H1 (cell line): Measurements from ENCODE around the gene PARS2. TPM values are rescaled to one million over a fixed set of nuclear protein-coding genes. Genes with fewer than 3 reads are reported as not detected.
A peak's percentile ranks its signal among the peaks of the same experiment; 100 is the strongest.

Experiments
- CTCF ChIA-PET: fragments of 300-600 bp; sonication (Branson Sonifier 250); formaldehyde crosslinking; loops from one replicate; lab custom pipeline; 2021; ENCODE audit not compliant: partially characterized antibody; lab: Charles Lee
- POLR2A ChIA-PET: fragments of 300-600 bp; sonication (Branson Sonifier 250); formaldehyde crosslinking; loops from one replicate; lab custom pipeline; 2021; ENCODE audit warnings: inconsistent platforms; ENCODE audit not compliant: partially characterized antibody; lab: Charles Lee
- DNase-seq, 2 experiments: peaks; one replicate each; pipeline versions ENCODE4 v3.0.0 to v3.0.0-alpha.2; 2010 to 2022; ENCODE audit warnings: low spot score in 2 of 2, low read depth in 1 of 2, mixed read lengths in 1 of 2
- FAIRE-seq: peaks from 2 replicates; lab custom pipeline; 2011; peaks lifted over from hg19 to GRCh38; lab: Jason Lieb, UNC
- H2AFZ ChIP-seq: 2 replicates; pipeline ENCODE4 v1.8.1; 2012; ENCODE audit warnings: low read length, inconsistent platforms
- H2AK5ac ChIP-seq: 2 replicates; pipeline ENCODE4 v1.6.1; 2013; ENCODE audit warnings: low read depth, low read length
- H2BK120ac ChIP-seq: replicated peaks from 2 replicates; pipeline ENCODE3; 2013; ENCODE audit warnings: low read depth, low read length, inconsistent platforms
- H2BK12ac ChIP-seq: 2 replicates; pipeline ENCODE4 v1.6.1; 2013; ENCODE audit warnings: low read depth, low read length
- H2BK15ac ChIP-seq: 2 replicates; pipeline ENCODE4 v1.6.1; 2013; ENCODE audit warnings: low read length
- H2BK20ac ChIP-seq: 2 replicates; pipeline ENCODE4 v1.6.1; 2013; ENCODE audit warnings: low read length
- H2BK5ac ChIP-seq: 2 replicates; pipeline ENCODE4 v1.6.1; 2013; ENCODE audit warnings: low read depth, low read length
- H3K14ac ChIP-seq: 2 replicates; pipeline ENCODE4 v1.6.1; 2013; ENCODE audit warnings: inconsistent platforms; ENCODE audit not compliant: insufficient read length
- H3K18ac ChIP-seq: 2 replicates; pipeline ENCODE4 v1.6.1; 2013; ENCODE audit warnings: low read length; ENCODE audit errors: extremely low read depth
- H3K23ac ChIP-seq: 2 replicates; pipeline ENCODE4 v1.6.1; 2013; ENCODE audit warnings: inconsistent platforms; ENCODE audit not compliant: insufficient read length
- H3K23me2 ChIP-seq: 2 replicates; pipeline ENCODE4 v1.6.1; 2013; ENCODE audit warnings: low read depth, low read length
- H3K27ac ChIP-seq: 2 replicates; pipeline ENCODE4 v1.6.1; 2011; ENCODE audit warnings: low read depth, low read length, inconsistent platforms
- H3K27me3 ChIP-seq, 4 experiments: replicated peaks in 1 of 4; 1 replicate in 1 of 4; 2 replicates in 3 of 4; pipeline versions ENCODE4 v1.6.1 to v1.8.1; 2011 to 2013; ENCODE audit warnings: low read length in 3 of 4, mild to moderate bottlenecking in 3 of 4, inconsistent platforms in 2 of 4, mixed read lengths in 2 of 4, moderate library complexity in 1 of 4; ENCODE audit not compliant: control insufficient read depth in 3 of 4, insufficient read depth in 3 of 4; ENCODE audit errors: extremely low read depth in 1 of 4
- H3K36me3 ChIP-seq, 4 experiments: 2 replicates each; pipeline versions ENCODE4 v1.6.1 to v1.8.1; 2011 to 2013; ENCODE audit warnings: mild to moderate bottlenecking in 4 of 4, low read length in 3 of 4, moderate library complexity in 2 of 4, control low read depth in 1 of 4, inconsistent platforms in 1 of 4; ENCODE audit not compliant: insufficient read depth in 4 of 4, control insufficient read depth in 2 of 4
- H3K4ac ChIP-seq: replicated peaks from 2 replicates; pipeline ENCODE3; 2013; ENCODE audit warnings: low read length, low read depth, mixed read lengths, inconsistent platforms; ENCODE audit not compliant: insufficient read length
- H3K4me1 ChIP-seq, 4 experiments: replicated peaks in 1 of 4; 1 replicate in 1 of 4; 2 replicates in 3 of 4; pipeline versions ENCODE4 v1.6.1 to v1.8.1; 2011 to 2013; ENCODE audit warnings: low read length in 3 of 4, inconsistent platforms in 2 of 4, mixed read lengths in 1 of 4; ENCODE audit not compliant: insufficient read depth in 4 of 4, control insufficient read depth in 3 of 4
- H3K4me2 ChIP-seq, 2 experiments: 2 replicates each; pipeline versions ENCODE4 v1.6.1 to v1.8.1; 2011 to 2013; ENCODE audit warnings: low read depth in 2 of 2, low read length in 2 of 2, control low read depth in 1 of 2, inconsistent platforms in 1 of 2, mild to moderate bottlenecking in 1 of 2; ENCODE audit not compliant: insufficient read depth in 1 of 2
- H3K4me3 ChIP-seq, 4 experiments: fragments of 200-600, 300-600 bp in 1 of 4; sonication (generic), shearing (Covaris generic), sonication (Bioruptor Twin) in 1 of 4; 2 replicates each; pipeline versions ENCODE4 v1.5.1 to v1.8.1; 2011 to 2016; ENCODE audit warnings: low read length in 4 of 4, low read depth in 3 of 4, control low read depth in 2 of 4, inconsistent platforms in 2 of 4, mild to moderate bottlenecking in 2 of 4, mixed read lengths in 1 of 4, moderate library complexity in 1 of 4; ENCODE audit not compliant: insufficient read depth in 2 of 4; ENCODE audit errors: extremely low read depth in 1 of 4
- H3K56ac ChIP-seq: replicated peaks from 2 replicates; pipeline ENCODE3; 2013; ENCODE audit warnings: low read depth, mild to moderate bottlenecking, mixed read lengths, low read length, inconsistent platforms; ENCODE audit not compliant: insufficient read length
- H3K79me1 ChIP-seq: 2 replicates; pipeline ENCODE4 v1.6.1; 2013; ENCODE audit warnings: low read depth, low read length, control low read depth
- H3K79me2 ChIP-seq, 2 experiments: 2 replicates each; pipeline versions ENCODE4 v1.6.1 to v1.8.1; 2012 to 2013; ENCODE audit warnings: low read length in 2 of 2, mild to moderate bottlenecking in 2 of 2, inconsistent platforms in 1 of 2; ENCODE audit not compliant: insufficient read depth in 2 of 2, control insufficient read depth in 1 of 2
- H3K9ac ChIP-seq, 4 experiments: replicated peaks in 1 of 4; 1 replicate in 1 of 4; 2 replicates in 3 of 4; pipeline versions ENCODE4 v1.6.1 to v1.8.1; 2011 to 2013; ENCODE audit warnings: low read depth in 3 of 4, low read length in 3 of 4, control low read depth in 2 of 4, mild to moderate bottlenecking in 2 of 4, moderate library complexity in 2 of 4, inconsistent platforms in 1 of 4; ENCODE audit errors: extremely low read depth in 1 of 4
- H3K9me3 ChIP-seq, 2 experiments: 2 replicates each; pipeline versions ENCODE4 v1.6.1 to v1.8.1; 2012 to 2013; ENCODE audit warnings: mild to moderate bottlenecking in 2 of 2, moderate library complexity in 2 of 2, control low read depth in 1 of 2, inconsistent platforms in 1 of 2, low read depth in 1 of 2, low read length in 1 of 2, mixed read lengths in 1 of 2; ENCODE audit not compliant: insufficient read depth in 2 of 2
- H4K20me1 ChIP-seq, 2 experiments: replicated peaks in 1 of 2; 2 replicates each; pipeline versions ENCODE3 to v1.8.1; 2011 to 2013; ENCODE audit warnings: inconsistent platforms in 2 of 2, low read length in 2 of 2, mild to moderate bottlenecking in 1 of 2; ENCODE audit not compliant: insufficient read depth in 2 of 2, control insufficient read depth in 1 of 2
- H4K5ac ChIP-seq: 2 replicates; pipeline ENCODE4 v1.6.1; 2013; ENCODE audit warnings: low read length, low read depth, mixed read lengths, inconsistent platforms; ENCODE audit not compliant: insufficient read length
- H4K8ac ChIP-seq: 2 replicates; pipeline ENCODE4 v1.8.0; 2013; ENCODE audit warnings: mild to moderate bottlenecking, moderate library complexity, low read length, inconsistent platforms; ENCODE audit not compliant: insufficient read depth; ENCODE audit errors: extremely low read depth
- H4K91ac ChIP-seq: replicated peaks from 2 replicates; pipeline ENCODE3; 2013; ENCODE audit warnings: low read length, mixed read lengths, inconsistent platforms; ENCODE audit not compliant: insufficient read length
- BACH1 ChIP-seq: IDR thresholded peaks from 2 replicates; pipeline ENCODE4 v1.6.1; 2012; ENCODE audit warnings: low read length, improper control_type of control experiment
- BCL11A ChIP-seq, 2 experiments: IDR thresholded peaks; one replicate each; pipeline ENCODE4 v1.6.1; 2011; ENCODE audit warnings: low read depth in 2 of 2, low read length in 2 of 2, mild to moderate bottlenecking in 2 of 2
- FOSL1 ChIP-seq: IDR thresholded peaks from 2 replicates; pipeline ENCODE4 v1.6.1; 2011; ENCODE audit warnings: mild to moderate bottlenecking, low read depth, low read length, moderate library complexity; ENCODE audit not compliant: insufficient read depth
- JUN ChIP-seq: IDR thresholded peaks from 2 replicates; pipeline ENCODE4 v1.6.1; 2011; ENCODE audit warnings: low read depth, mild to moderate bottlenecking, improper control_type of control experiment, low read length
- POLR2AphosphoS5 ChIP-seq: IDR thresholded peaks from 2 replicates; pipeline ENCODE4 v1.6.1; 2011; ENCODE audit warnings: low read depth, low read length
- POU5F1 ChIP-seq: IDR thresholded peaks from 2 replicates; pipeline ENCODE4 v1.6.1; 2011; ENCODE audit warnings: low read depth, mild to moderate bottlenecking, low read length, moderate library complexity
- RXRA ChIP-seq: IDR thresholded peaks from 2 replicates; pipeline ENCODE4 v1.6.1; 2011; ENCODE audit warnings: low read depth, mild to moderate bottlenecking, low read length, moderate library complexity; ENCODE audit not compliant: insufficient read depth
- SAP30 ChIP-seq: fragments of 300-600 bp; sonication (generic); IDR thresholded peaks from 2 replicates; pipeline ENCODE4 v1.7.1; 2012; ENCODE audit warnings: low read length, moderate library complexity, mild to moderate bottlenecking, inconsistent platforms; ENCODE audit not compliant: insufficient read depth, insufficient replicate concordance
- SP4 ChIP-seq: IDR thresholded peaks from 2 replicates; pipeline ENCODE4 v1.6.1; 2012; ENCODE audit warnings: low read length, inconsistent platforms
- TAF1 ChIP-seq: IDR thresholded peaks from 2 replicates; pipeline ENCODE4 v1.6.1; 2011; ENCODE audit warnings: mild to moderate bottlenecking, low read depth, low read length
- TEAD4 ChIP-seq: IDR thresholded peaks from 2 replicates; pipeline ENCODE4 v1.6.1; 2012; ENCODE audit warnings: low read depth, low read length, inconsistent platforms, mixed read lengths
- WGBS, 2 experiments: shearing (Covaris generic) in 1 of 2; methylation state at CpG; one replicate each; pipeline versions ENCODE4 v1.1.6 to v1.1.7; 2013 to 2015; ENCODE audit warnings: low lambda C conversion rate in 2 of 2, mixed read lengths in 2 of 2, inconsistent platforms in 1 of 2, low coverage in 1 of 2, missing lambda C conversion rate in 1 of 2; ENCODE audit not compliant: insufficient replicate concordance in 2 of 2, insufficient coverage in 1 of 2, insufficient read length in 1 of 2; ENCODE audit errors: extremely low coverage in 1 of 2, missing lambda C conversion rate in 1 of 2; 5-methylcytosine and 5-hydroxymethylcytosine counted together
- polyA plus RNA-seq, 7 experiments: library from polyadenylated mRNA; depleted of rRNA in 3 of 7; stranded (reverse) in 5 of 7; unstranded in 2 of 7; fragments of >200 nt in 5 of 7; fragments of 200-250 nt in 2 of 7; gene quantifications; 1 replicate in 5 of 7; 2 replicates in 1 of 7; 4 replicates in 1 of 7; pipeline versions ENCODE4 v1.2.1 to v1.2.3, GENCODE V29; 2011 to 2013; ENCODE audit warnings: missing spikeins in 2 of 7, mixed read lengths in 2 of 7
- total RNA-seq: library from RNA; stranded (reverse); fragmentation: NEBNext Ultra II Directional; extraction: Animal tissue kit (Norgen Biotek cat#: 25700); gene quantifications from 2 replicates; pipeline ENCODE4 v1.2.1, GENCODE V29; 2021

PARS2 gene
- total and polyA plus RNA-seq, 2 of the 8 experiments (the other 6 are each of a cell fraction or from before 2014, with no cell fraction given), result 8.9 to 10.0 TPM

DNA sequence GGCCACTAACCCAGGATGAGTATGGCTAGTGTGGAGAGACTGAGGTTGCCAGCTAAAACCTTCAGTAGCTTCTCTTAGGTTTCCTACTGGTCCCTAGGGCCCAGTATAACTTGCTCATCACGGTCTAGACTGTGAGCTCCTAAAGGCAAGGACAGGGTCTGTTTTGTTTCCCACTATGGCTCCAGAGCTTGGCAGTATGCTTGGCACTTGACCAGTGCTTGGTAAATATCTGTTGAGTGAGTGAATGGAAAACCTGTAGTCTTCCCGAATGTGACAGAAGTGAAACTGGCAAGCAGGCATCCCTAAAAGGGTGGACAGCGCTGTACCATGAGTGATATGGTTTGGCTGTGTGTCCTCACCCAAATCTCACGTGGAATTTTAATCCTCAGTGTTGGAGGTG, 13.1 kb upstream of the PARS2 start:
- Histone ChIP-seq H3K27me3 (peaks cover 14 to 25% (median 21%) of the 10 kb centered on the region in 4 experiments; a peak in 6 of 7 replicates), H2BK15ac (peak overlapping the region; percentile 88; the same call in 1 of the 2 replicates), H2BK5ac (no peak overlapping the region), H2AK5ac (0 out of 2 replicates have a peak overlapping the region, but pooled peaks have one; percentile 32), H4K5ac (no peak overlapping the region), H3K18ac (no peak overlapping the region), H3K27ac (no peak overlapping the region), H3K36me3 (no peaks in the 10 kb centered on the region), H3K4me2 (no peak overlapping the region), H3K23ac (no peak overlapping the region), H4K91ac (no peak overlapping the region), H3K79me2 (no peaks in the 10 kb centered on the region), H2AFZ (no peak overlapping the region), H2BK12ac (no peak overlapping the region), H3K23me2 (peaks cover 5% of the 10 kb centered on the region; the same call in 1 of the 2 replicates), H2BK120ac (no peak overlapping the region), H3K14ac (no peak overlapping the region), H2BK20ac (no peak overlapping the region), H4K20me1 (no peaks in the 10 kb centered on the region), H3K4ac (no peak overlapping the region), H3K56ac (no peak overlapping the region), H3K4me3 (no peak overlapping the region), H3K4me1 (peaks cover 0 to 4% (median 3%) of the 10 kb centered on the region in 4 experiments; a peak in 2 of 7 replicates), H3K9me3 (no peaks in the 10 kb centered on the region), H3K79me1 (peaks cover 2% of the 10 kb centered on the region; the same call in 1 of the 2 replicates), H3K9ac (no peak overlapping the region), H4K8ac (no peak overlapping the region)
- ChIA-PET POLR2A (interaction anchor here (1.4 kb wide), 1 partner anchor 14 kb away, joined by 5 read pairs; the partner anchor contains the start of gene PARS2), CTCF (interaction anchor here (0.9 to 4.7 kb wide), 4 partner anchors 11 to 23 kb away, joined by 4 to 31 read pairs (median 5); partner anchors contain the start of gene TTC22)
- DNase-seq, result no peak
- FAIRE-seq, result no peak
- WGBS, 2 experiments, result 92% methylated on average over 4 of the region's 4 CpGs; no CpG with 5 or more reads in 1 of the 2 experiments
- no peak for TF ChIP-seq POU5F1
- no peak for TF ChIP-seq BCL11A (IDR thresholded peaks at IDR 0.05; ENCODE audit: low read depth in 2 of 2, low read length in 2 of 2)
- no peak for TF ChIP-seq BACH1
- no peak for TF ChIP-seq TEAD4
- TF ChIP-seq FOSL1, result no peak
- TF ChIP-seq TAF1, result no peak
- TF ChIP-seq SP4, result no peak
- no peak for TF ChIP-seq RXRA
- no peak for TF ChIP-seq SAP30
- no peak for TF ChIP-seq POLR2AphosphoS5
- TF ChIP-seq JUN, result no peak
